Testis (tissue), 3 donors: ENCODE measurements around the gene SIGLEC14. TPM values are rescaled to one million over a fixed set of nuclear protein-coding genes. Genes with fewer than 3 reads are reported as not detected.

Experiments used
- DNase-seq: peaks from one replicate; pipeline ENCODE4 v3.0.0-alpha.2; 2019
- H3K27ac ChIP-seq, 2 donors: fragments of 200-600 bp; sonication (generic); one replicate each; pipeline ENCODE4 v1.5.1; 2019
- H3K27me3 ChIP-seq: fragments of 200-600 bp; sonication (generic); one replicate; pipeline ENCODE4 v1.5.1; 2019
- H3K36me3 ChIP-seq: fragments of 200-600 bp; sonication (generic); one replicate; pipeline ENCODE4 v1.5.1; 2017; ENCODE audit warnings: low read depth; ENCODE audit errors: missing control alignments
- H3K4me1 ChIP-seq: fragments of 200-600 bp; sonication (generic); one replicate; pipeline ENCODE4 v1.5.1; 2019
- H3K4me3 ChIP-seq, 2 donors: fragments of 200-600 bp; sonication (generic); one replicate each; pipeline ENCODE4 v1.5.1; 2017 to 2019
- H3K9me3 ChIP-seq: fragments of 200-600 bp; sonication (generic); one replicate; pipeline ENCODE4 v1.5.1; 2017
- POLR2A ChIP-seq: fragments of 450-650 bp; IDR thresholded peaks from one replicate; pipeline ENCODE4 v1.6.1; 2017; ENCODE audit warnings: antibody characterized with exemption, mild to moderate bottlenecking, moderate library complexity
- WGBS, 2 donors: methylation state at CpG; one replicate each; pipeline ENCODE4 v1.1.5; 2018; 5-methylcytosine and 5-hydroxymethylcytosine counted together
- intact Hi-C: fragments of 100-400 bp; cut with DNase I; formaldehyde crosslinking; loops from one replicate; pipeline ENCODE4 v1.15.1; 2023; ENCODE audit warnings: low total_unique reads
- polyA plus RNA-seq: library from polyadenylated mRNA; stranded (reverse); fragments of 350-450 nt; fragmentation: Illumina TruSeq; extraction: RNeasy Lipid Tissue Mini Kit (QIAGEN cat#74804); gene quantifications from one replicate; pipeline ENCODE4 v1.2.3, GENCODE V29; 2014; ENCODE audit warnings: low read depth, low replicate concordance; ENCODE audit not compliant: insufficient read depth
- total RNA-seq, 2 donors: library from RNA; depleted of rRNA; stranded (reverse); fragments of >200 nt; gene quantifications; one replicate each; pipeline ENCODE4 v1.2.3, GENCODE V29; 2016
- TF ChIP-seq, protein P1 (sequence below), 3 experiments: fragments of 450-650 bp in 2 of 3; fragments of 200-600 bp in 1 of 3; sonication (generic) in 1 of 3; IDR thresholded peaks; one replicate each; pipeline ENCODE4 v1.5.1; 2016 to 2019; ENCODE audit warnings: antibody characterized with exemption in 3 of 3, mild to moderate bottlenecking in 2 of 3, moderate library complexity in 1 of 3

The SIGLEC14 gene
- total and polyA plus RNA-seq, 3 donors from 2014 or later, result 1.5 to 5.7 (median 3.7) TPM

GRCh38 chr19:51644636-51645271, 1.9 kb downstream of the SIGLEC14 start:
- Histone ChIP-seq H3K27ac (peak overlapping the region; percentile 88 to 90), H3K4me3 (no peak overlapping the region), H3K4me1 (peaks cover 27% of the 10 kb centered on the region), H3K9me3 (no peaks in the 10 kb centered on the region), H3K36me3 (no peaks in the 10 kb centered on the region), H3K27me3 (no peaks in the 10 kb centered on the region)
- intact Hi-C loops, result no loop called here
- TF ChIP-seq POLR2A, result no peak
- TF ChIP-seq, protein P1, sequence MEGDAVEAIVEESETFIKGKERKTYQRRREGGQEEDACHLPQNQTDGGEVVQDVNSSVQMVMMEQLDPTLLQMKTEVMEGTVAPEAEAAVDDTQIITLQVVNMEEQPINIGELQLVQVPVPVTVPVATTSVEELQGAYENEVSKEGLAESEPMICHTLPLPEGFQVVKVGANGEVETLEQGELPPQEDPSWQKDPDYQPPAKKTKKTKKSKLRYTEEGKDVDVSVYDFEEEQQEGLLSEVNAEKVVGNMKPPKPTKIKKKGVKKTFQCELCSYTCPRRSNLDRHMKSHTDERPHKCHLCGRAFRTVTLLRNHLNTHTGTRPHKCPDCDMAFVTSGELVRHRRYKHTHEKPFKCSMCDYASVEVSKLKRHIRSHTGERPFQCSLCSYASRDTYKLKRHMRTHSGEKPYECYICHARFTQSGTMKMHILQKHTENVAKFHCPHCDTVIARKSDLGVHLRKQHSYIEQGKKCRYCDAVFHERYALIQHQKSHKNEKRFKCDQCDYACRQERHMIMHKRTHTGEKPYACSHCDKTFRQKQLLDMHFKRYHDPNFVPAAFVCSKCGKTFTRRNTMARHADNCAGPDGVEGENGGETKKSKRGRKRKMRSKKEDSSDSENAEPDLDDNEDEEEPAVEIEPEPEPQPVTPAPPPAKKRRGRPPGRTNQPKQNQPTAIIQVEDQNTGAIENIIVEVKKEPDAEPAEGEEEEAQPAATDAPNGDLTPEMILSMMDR (IDR thresholded peaks at IDR 0.05), result no peak
- peak; percentile 81 for DNase-seq
- WGBS, 2 donors, result 12 to 16% methylated on average over 10 to 11 of the region's 11 CpGs

GRCh38 chr19:51641648-51642047, 5.0 kb downstream of the SIGLEC14 start:
- Histone ChIP-seq H3K36me3 (no peaks in the 10 kb centered on the region), H3K9me3 (no peaks in the 10 kb centered on the region), H3K4me3 (no peak overlapping the region), H3K4me1 (peaks cover 22% of the 10 kb centered on the region), H3K27ac (no peak overlapping the region), H3K27me3 (no peaks in the 10 kb centered on the region)
- intact Hi-C loops, result no loop called here
- TF ChIP-seq, protein P1 (IDR thresholded peaks at IDR 0.05), result no peak
- no peak for TF ChIP-seq POLR2A
- no peak for DNase-seq

- Histone ChIP-seq H3K36me3 (no peaks in the 10 kb centered on the region), H3K27ac (no peak overlapping the region), H3K27me3 (no peaks in the 10 kb centered on the region), H3K4me1 (peaks cover 21% of the 10 kb centered on the region), H3K9me3 (no peaks in the 10 kb centered on the region), H3K4me3 (no peak overlapping the region)
- intact Hi-C loops, result no loop called here
- DNase-seq, result no peak
- WGBS, 2 donors, result 92 to 95% methylated on average over 3 of the region's 3 CpGs
- TF ChIP-seq POLR2A, result no peak
- TF ChIP-seq, protein P1 (IDR thresholded peaks at IDR 0.05), result no peak
Observed at GRCh38 chr19:51640386-51640785, 6.2 kb downstream of the SIGLEC14 start.

DNA sequence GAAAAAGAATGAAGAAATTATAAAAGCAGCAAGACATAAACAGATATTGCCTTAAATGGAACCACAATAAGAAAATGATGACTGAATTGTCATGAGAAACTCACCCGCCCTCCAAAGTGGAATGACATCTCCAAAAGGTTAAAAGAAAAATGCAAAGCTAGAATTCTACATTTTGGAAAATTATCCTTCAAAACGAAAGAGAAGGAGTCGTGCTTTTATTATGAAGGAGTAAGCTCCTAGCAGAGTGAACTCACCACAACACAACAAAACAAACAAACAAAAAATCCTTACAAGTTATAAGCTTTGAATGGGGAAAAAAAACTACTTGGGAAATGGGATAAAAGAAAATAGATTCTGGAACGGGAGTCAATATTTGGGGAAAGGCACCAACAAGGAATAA, 6.7 kb downstream of the SIGLEC14 start:
- 76 to 80% methylated on average over 4 of the region's 4 CpGs for WGBS, 2 donors
- Histone ChIP-seq H3K36me3 (no peaks in the 10 kb centered on the region), H3K4me1 (peaks cover 18% of the 10 kb centered on the region), H3K27ac (no peak overlapping the region), H3K4me3 (no peak overlapping the region), H3K9me3 (no peaks in the 10 kb centered on the region), H3K27me3 (no peaks in the 10 kb centered on the region)
- DNase-seq, result no peak
- intact Hi-C loops, result no loop called here
- TF ChIP-seq, protein P1 (IDR thresholded peaks at IDR 0.05), result no peak
- TF ChIP-seq POLR2A, result no peak

GRCh38 chr19:51637362-51637978, 9.2 kb downstream of the SIGLEC14 start:
- TF ChIP-seq, protein P1 (IDR thresholded peaks at IDR 0.05), result peak in 2 of 3 experiments; percentile 28 to 58
- no peak for TF ChIP-seq POLR2A
- DNase-seq, result no peak
- H3K36me3 ChIP-seq, result no peaks in the 10 kb centered on the region
- H3K27me3 ChIP-seq, result no peaks in the 10 kb centered on the region
- no peaks in the 10 kb centered on the region for H3K4me1 ChIP-seq
- WGBS, 2 donors, result 14 to 26% methylated on average over 5 of the region's 5 CpGs
- intact Hi-C loops, result no loop called here
- H3K27ac ChIP-seq, result no peak overlapping the region
- no peaks in the 10 kb centered on the region for H3K9me3 ChIP-seq
- H3K4me3 ChIP-seq, result no peak overlapping the region
